Measurements from ENCODE around the gene HSD17B8. TPM values are rescaled to one million over a fixed set of nuclear protein-coding genes. Genes with fewer than 3 reads are reported as not detected.

HSD17B8 gene
- total RNA-seq, 1 experiment from 2014 or later: 7.4 TPM

DNA sequence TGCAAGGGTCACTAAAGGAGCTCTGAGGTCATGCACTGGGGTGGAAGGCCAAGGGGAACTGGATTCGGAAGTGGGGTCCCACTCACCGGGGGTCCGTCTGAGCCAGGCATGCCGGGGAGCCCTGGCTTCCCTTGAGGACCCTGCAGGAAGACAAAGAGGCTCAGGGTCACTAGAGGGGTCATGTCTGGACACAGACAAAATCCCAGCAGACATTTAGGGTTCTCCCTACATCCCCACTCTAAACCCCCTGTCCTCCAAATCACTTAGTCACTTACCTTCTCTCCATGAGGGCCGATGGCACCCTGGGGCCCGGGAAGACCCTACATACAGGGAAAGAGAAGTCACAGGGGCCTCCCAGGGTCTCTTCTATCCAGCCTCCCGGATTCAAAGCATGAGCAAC is 27.5 kb upstream of the HSD17B8 start:
- Histone ChIP-seq H3K27ac (ENCODE audit: low read length) (no peak overlapping the region), H3K4me1 (ENCODE audit: control insufficient read depth, insufficient read depth, low read length) (peaks cover 6% of the 10 kb centered on the region), H3K36me3 (ENCODE audit: control insufficient read depth, insufficient read depth, low read length) (no peaks in the 10 kb centered on the region), H3K9me3 (ENCODE audit: control insufficient read depth, insufficient read depth, low read depth, low read length) (no peaks in the 10 kb centered on the region), H3K27me3 (ENCODE audit: control insufficient read depth, insufficient read depth, low read length) (no peaks in the 10 kb centered on the region), H3K4me3 (ENCODE audit: low read depth in 2 of 2, low read length in 2 of 2) (no peak overlapping the region)
- ChIA-PET POLR2A (no interaction called here), CTCF (no interaction called here)
- TF ChIP-seq POLR2AphosphoS5 (IDR thresholded peaks at IDR 0.05; ENCODE audit: low read depth, low read length) (no peak), SIN3A (IDR thresholded peaks at IDR 0.05; ENCODE audit: borderline replicate concordance, insufficient read depth, low read depth, low read length) (no peak), TCF7L2 (IDR thresholded peaks at IDR 0.05; ENCODE audit: low read depth, low read length) (no peak)
- TF ChIP-seq, protein P1, sequence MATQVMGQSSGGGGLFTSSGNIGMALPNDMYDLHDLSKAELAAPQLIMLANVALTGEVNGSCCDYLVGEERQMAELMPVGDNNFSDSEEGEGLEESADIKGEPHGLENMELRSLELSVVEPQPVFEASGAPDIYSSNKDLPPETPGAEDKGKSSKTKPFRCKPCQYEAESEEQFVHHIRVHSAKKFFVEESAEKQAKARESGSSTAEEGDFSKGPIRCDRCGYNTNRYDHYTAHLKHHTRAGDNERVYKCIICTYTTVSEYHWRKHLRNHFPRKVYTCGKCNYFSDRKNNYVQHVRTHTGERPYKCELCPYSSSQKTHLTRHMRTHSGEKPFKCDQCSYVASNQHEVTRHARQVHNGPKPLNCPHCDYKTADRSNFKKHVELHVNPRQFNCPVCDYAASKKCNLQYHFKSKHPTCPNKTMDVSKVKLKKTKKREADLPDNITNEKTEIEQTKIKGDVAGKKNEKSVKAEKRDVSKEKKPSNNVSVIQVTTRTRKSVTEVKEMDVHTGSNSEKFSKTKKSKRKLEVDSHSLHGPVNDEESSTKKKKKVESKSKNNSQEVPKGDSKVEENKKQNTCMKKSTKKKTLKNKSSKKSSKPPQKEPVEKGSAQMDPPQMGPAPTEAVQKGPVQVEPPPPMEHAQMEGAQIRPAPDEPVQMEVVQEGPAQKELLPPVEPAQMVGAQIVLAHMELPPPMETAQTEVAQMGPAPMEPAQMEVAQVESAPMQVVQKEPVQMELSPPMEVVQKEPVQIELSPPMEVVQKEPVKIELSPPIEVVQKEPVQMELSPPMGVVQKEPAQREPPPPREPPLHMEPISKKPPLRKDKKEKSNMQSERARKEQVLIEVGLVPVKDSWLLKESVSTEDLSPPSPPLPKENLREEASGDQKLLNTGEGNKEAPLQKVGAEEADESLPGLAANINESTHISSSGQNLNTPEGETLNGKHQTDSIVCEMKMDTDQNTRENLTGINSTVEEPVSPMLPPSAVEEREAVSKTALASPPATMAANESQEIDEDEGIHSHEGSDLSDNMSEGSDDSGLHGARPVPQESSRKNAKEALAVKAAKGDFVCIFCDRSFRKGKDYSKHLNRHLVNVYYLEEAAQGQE (IDR thresholded peaks at IDR 0.05; ENCODE audit: insufficient read depth in 1 of 2, low read depth in 2 of 2, low read length in 1 of 2): no peak
- TF ChIP-seq, protein P2, sequence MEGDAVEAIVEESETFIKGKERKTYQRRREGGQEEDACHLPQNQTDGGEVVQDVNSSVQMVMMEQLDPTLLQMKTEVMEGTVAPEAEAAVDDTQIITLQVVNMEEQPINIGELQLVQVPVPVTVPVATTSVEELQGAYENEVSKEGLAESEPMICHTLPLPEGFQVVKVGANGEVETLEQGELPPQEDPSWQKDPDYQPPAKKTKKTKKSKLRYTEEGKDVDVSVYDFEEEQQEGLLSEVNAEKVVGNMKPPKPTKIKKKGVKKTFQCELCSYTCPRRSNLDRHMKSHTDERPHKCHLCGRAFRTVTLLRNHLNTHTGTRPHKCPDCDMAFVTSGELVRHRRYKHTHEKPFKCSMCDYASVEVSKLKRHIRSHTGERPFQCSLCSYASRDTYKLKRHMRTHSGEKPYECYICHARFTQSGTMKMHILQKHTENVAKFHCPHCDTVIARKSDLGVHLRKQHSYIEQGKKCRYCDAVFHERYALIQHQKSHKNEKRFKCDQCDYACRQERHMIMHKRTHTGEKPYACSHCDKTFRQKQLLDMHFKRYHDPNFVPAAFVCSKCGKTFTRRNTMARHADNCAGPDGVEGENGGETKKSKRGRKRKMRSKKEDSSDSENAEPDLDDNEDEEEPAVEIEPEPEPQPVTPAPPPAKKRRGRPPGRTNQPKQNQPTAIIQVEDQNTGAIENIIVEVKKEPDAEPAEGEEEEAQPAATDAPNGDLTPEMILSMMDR (IDR thresholded peaks at IDR 0.05): no peak
- no peak for ATAC-seq
- in situ Hi-C loops (cut with HindIII; ENCODE audit: low pct_unique_long_range_greater_than_20kb, low sequenced_read_pairs) (no loop called here), intact Hi-C loops (cut with micrococcal nuclease; ENCODE audit: unreplicated experiment) (loop anchor here (10.0 kb wide), 2 partner anchors 52 to 162 kb away; no protein-coding TSS in a partner anchor)
- no peak for DNase-seq (ENCODE audit: low read depth, low spot score)
- BruUV-seq (replicated peaks): no TSS peak

DNA sequence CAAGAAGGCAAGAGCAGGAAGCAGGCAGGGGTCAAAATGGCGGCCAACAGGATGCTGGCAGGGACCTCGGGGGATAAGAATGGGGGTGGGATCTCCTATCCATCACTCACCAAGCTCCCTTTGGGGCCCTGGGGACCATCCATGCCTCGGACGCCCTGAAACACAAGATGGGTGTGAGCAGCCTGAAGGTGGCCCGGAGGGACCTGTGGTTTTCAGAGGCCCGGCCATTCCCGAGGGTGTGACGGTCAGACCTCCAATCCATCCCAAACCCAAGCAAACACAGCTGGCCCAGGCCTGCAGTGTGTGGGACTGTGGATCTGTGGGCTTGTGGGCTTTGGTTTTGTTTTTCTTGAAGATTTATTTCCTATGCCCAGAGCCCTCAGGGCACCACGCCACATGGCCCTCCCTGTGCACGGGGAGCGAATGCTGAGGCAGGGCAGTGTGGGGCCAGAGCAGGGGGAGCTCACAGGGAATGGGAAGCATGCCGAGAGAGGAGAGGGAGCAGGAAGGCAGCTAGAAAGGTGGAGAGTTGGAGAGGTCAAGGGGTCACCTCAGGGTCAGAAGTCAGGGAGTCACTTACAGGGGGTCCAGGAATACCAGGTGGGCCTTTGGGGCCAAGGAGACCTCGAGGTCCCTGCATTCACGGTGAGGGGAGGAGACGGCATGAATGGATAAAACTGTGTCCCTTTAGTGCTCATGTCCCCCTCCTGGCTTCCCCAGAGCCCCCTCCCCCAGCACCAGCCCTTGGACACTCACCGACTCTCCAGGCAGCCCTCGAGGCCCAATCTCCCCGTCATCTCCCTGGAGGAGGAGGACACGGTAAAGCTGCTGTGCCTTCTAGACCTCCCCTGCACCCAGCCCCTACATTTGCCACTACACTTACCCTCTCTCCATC is 26.7 kb upstream of the HSD17B8 start:
- Histone ChIP-seq H3K27ac (ENCODE audit: low read length) (no peak overlapping the region), H3K27me3 (ENCODE audit: control insufficient read depth, insufficient read depth, low read length) (no peaks in the 10 kb centered on the region), H3K4me1 (ENCODE audit: control insufficient read depth, insufficient read depth, low read length) (peaks cover under 1% of the 10 kb centered on the region), H3K9me3 (ENCODE audit: control insufficient read depth, insufficient read depth, low read depth, low read length) (no peaks in the 10 kb centered on the region), H3K4me3 (ENCODE audit: low read depth in 2 of 2, low read length in 2 of 2) (no peak overlapping the region), H3K36me3 (ENCODE audit: control insufficient read depth, insufficient read depth, low read length) (no peaks in the 10 kb centered on the region)
- intact Hi-C loops (cut with micrococcal nuclease; ENCODE audit: unreplicated experiment): loop anchor here (10.0 kb wide), 2 partner anchors 53 to 163 kb away; no protein-coding TSS in a partner anchor
- CTCF ChIA-PET: no interaction called here
- in situ Hi-C loops (cut with HindIII; ENCODE audit: low pct_unique_long_range_greater_than_20kb, low sequenced_read_pairs): no loop called here
- POLR2A ChIA-PET: no interaction called here
- no peak for DNase-seq (ENCODE audit: low read depth, low spot score)
- ATAC-seq: no peak
- no TSS peak for BruUV-seq (replicated peaks)
- no peak for TF ChIP-seq SIN3A (IDR thresholded peaks at IDR 0.05; ENCODE audit: borderline replicate concordance, insufficient read depth, low read depth, low read length)
- TF ChIP-seq, protein P2 (IDR thresholded peaks at IDR 0.05): no peak
- no peak for TF ChIP-seq POLR2AphosphoS5 (IDR thresholded peaks at IDR 0.05; ENCODE audit: low read depth, low read length)
- TF ChIP-seq, protein P1 (IDR thresholded peaks at IDR 0.05; ENCODE audit: insufficient read depth in 1 of 2, low read depth in 2 of 2, low read length in 1 of 2): no peak
- no peak for TF ChIP-seq TCF7L2 (IDR thresholded peaks at IDR 0.05; ENCODE audit: low read depth, low read length)
